SIG-M5 treated with dmso at 0.1 percent for 504 hours (cell line): ENCODE results near the gene SPECC1L.

ENCODE experiments used
- DNase-seq: peaks from one replicate; lab custom pipeline; 2025; ENCODE audit not compliant: unreplicated experiment; lab: John Stamatoyannopoulos, UW

Gene SPECC1L

GRCh38 chr22:24426851-24427499 lies 156.3 kb downstream of the SPECC1L start:
- no peak for DNase-seq

- DNase-seq, result no peak
Measured at GRCh38 chr22:24427500-24428164, 157.0 kb downstream of the SPECC1L start, which contains the start of gene ADORA2A. Gene ADORA2A, plus strand, starts transcription at chr22:24427599. Its CDS starts 5,806 bp downstream, at chr22:24433405.

- no peak for DNase-seq
Measured at GRCh38 chr22:24428751-24429410, 158.2 kb downstream of the SPECC1L start.

- peak; percentile 20 for DNase-seq
Measured at GRCh38 chr22:24429411-24430365, 159.1 kb downstream of the SPECC1L start.

- no peak for DNase-seq
Measured at GRCh38 chr22:24430431-24431308, 160.0 kb downstream of the SPECC1L start.

- DNase-seq, result no peak
Measured at GRCh38 chr22:24431309-24432034, 160.8 kb downstream of the SPECC1L start.

- DNase-seq, result no peak
Measured at GRCh38 chr22:24432059-24432853, 161.6 kb downstream of the SPECC1L start.

GRCh38 chr22:24433001-24433827 lies 162.6 kb downstream of the SPECC1L start:
- DNase-seq, result no peak

- DNase-seq, result peak; percentile 86
Measured at GRCh38 chr22:24433828-24434470, 163.3 kb downstream of the SPECC1L start.

- DNase-seq, result peak; percentile 94
Measured at GRCh38 chr22:24434471-24435322, 164.1 kb downstream of the SPECC1L start.

- DNase-seq, result no peak
Measured at GRCh38 chr22:24435323-24435645, 164.7 kb downstream of the SPECC1L start.

GRCh38 chr22:24435861-24436371 lies 165.3 kb downstream of the SPECC1L start:
- DNase-seq, result no peak

GRCh38 chr22:24436553-24436952 lies 165.9 kb downstream of the SPECC1L start:
- DNase-seq, result no peak

GRCh38 chr22:24437091-24437490 lies 166.5 kb downstream of the SPECC1L start:
- no peak for DNase-seq

- DNase-seq, result no peak
Measured at GRCh38 chr22:24437741-24438328, 167.2 kb downstream of the SPECC1L start.

GRCh38 chr22:24440270-24440717 lies 169.7 kb downstream of the SPECC1L start:
- no peak for DNase-seq
